NOMO-1 (cell line): ENCODE results near the gene ZC3H13.

Experiments used
- DNase-seq, 2 experiments: peaks; one replicate each; lab custom pipeline; 2025; ENCODE audit not compliant: unreplicated experiment in 2 of 2; lab: John Stamatoyannopoulos, UW

The ZC3H13 gene

GRCh38 chr13:46052319-46053161 is at the start of gene ZC3H13:
ZC3H13 (minus strand) TSS chr13:46052746; CDS start chr13:46045507, 7,239 bp downstream.
- DNase-seq, result peak; percentile 94

- DNase-seq, result no peak
Observed at GRCh38 chr13:46102255-46102605, 49.7 kb upstream of the ZC3H13 start.

GRCh38 chr13:46101484-46102254 is 49.1 kb upstream of the ZC3H13 start:
- DNase-seq, result peak; percentile 50 to 56

- no peak for DNase-seq
Observed at GRCh38 chr13:46101002-46101401, 48.5 kb upstream of the ZC3H13 start.

- DNase-seq, result peak; percentile 73 to 87
Observed at GRCh38 chr13:46100191-46100815, 47.8 kb upstream of the ZC3H13 start.

- DNase-seq, result no peak
Observed at GRCh38 chr13:46097663-46098062, 45.1 kb upstream of the ZC3H13 start.

GRCh38 chr13:46097015-46097414 is 44.5 kb upstream of the ZC3H13 start:
- DNase-seq, result no peak

- no peak for DNase-seq
Observed at GRCh38 chr13:46094478-46094877, 41.9 kb upstream of the ZC3H13 start.

DNA sequence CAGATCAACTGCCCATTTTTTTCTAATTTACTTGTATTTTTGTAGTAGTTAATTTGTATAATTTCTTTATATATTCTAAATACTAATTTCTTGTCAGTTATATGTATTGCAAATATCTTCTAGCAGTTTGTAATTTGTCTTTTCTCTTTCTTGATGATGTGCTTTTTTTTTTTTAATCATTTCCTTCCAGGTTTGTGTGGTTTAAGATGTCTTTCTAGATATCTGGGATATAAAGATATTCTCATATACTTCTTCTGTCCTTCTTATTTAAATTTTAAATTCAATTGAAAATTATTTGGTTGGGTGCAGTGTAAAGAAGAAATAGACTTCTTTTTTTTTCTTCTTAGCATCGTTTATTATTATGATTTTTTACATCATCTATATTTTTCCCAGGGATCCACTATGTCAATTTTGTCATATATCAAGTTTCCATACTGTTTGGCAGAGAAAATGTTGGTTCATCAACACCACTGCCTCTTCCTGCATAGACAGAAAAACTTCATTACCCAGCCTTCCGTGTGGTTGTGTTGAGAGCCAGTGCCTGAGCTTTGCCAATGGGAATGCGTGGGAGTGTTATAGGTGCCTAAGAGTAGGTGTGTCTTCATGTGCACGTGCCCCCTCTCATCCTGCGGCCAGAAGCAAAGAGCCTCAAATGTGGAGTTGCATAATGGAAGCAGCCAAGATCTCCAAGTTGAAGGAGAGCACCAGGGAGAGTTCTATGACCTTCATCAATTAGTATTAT is 36.4 kb upstream of the ZC3H13 start:
- DNase-seq, result no peak

- no peak for DNase-seq
Observed at GRCh38 chr13:46087481-46087880, 34.9 kb upstream of the ZC3H13 start.

DNA sequence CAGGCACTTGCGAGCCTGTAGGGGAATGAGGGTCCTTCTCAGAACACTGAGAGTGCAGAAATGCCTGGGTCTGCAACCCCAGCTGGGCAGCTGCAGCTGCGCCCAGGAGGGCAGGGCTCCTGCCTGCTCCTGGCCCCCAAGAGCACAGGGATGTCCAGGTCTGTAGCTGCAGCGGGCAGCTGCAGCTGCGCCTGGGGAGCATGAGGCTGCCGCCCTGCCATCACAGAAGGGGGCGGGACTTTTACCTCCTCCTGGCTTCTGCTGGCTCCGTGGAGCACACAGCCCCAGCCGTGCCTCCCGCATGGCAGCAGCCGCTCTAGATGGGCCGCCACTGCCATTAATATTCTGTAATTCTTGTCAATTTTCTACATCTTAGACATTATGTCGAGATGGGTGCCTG is 34.4 kb upstream of the ZC3H13 start:
- no peak for DNase-seq

DNA sequence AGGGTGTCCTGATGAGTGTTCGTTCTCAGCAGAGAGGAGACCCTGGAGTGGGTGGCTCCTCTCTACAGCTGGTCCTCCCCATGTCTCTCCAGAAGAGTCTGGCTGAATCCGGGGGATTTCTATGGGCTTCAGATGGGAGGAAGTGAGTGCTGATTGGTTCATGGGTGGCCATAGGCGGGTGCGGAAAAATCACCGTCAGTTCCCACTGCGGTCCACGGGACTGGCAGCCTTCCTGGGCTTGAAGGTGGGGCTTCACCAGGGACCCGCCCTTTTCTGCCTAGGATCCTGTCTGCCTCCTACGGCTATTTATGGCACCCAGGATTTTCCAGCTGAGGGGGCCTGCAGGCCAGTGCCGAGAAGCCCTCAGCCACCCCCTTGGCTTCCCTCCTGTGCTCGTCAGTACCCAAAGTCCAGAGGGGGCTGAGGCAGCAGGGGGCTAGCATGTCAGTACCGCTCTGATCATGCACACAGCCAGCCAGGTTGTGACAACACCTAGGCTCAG is 33.9 kb upstream of the ZC3H13 start:
- DNase-seq, result no peak

DNA sequence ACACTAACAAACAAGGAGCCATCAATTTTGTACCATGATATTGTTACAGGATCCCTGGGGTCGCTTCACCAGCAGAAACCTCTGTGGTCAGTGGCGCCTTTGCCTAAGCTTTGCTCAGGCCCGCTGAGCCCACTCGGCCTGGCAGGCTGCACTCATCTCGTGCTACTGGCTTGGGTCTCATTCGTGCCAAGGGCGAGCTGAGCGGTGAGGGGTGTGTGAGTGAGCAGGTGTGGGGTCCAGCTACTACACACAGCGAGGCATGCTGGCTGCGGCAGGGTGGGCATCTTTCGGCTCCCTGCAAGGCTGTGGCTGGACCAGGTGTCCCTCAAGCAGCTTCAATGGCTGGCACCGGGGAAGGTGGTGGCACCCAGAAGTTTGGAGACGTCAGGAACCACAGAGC is 33.2 kb upstream of the ZC3H13 start:
- DNase-seq, result no peak

DNA sequence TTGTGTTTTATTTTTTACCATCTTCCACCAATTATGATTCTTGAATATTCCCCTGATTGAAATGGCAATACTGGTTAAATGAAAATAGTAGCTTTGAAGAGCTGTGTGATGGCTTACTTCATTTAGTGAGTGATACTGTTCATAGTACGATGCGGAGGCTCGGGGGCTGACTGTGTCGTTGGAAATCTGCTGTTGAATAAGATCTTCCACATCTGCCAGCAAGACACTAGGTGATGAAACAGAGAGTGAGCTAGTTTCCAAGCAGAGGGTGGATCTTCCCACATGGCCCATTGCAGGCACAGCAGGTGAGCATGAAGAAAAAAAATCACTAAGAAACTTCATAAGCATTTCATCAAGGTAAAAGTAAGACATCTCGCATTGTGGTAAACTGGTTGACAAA is 29.8 kb upstream of the ZC3H13 start:
- DNase-seq, result no peak

DNA sequence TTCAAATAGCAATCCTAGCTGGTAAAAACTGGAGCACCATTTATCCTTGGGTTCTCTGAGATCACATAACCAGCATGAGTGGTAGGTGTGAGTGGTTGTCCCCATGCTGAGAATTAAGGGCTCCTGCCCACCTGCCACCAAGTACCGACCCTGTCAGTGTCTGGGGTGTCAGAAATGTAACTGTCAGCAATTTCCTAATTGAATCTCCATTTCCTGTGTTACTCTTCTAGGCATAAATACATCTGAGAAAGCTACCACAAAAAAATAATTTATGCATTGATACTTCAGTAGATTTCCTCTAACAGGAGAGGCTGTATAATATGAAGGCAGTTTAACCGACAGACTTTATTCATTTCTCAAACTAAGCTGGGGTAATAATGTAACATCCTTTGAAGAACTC is 27.2 kb upstream of the ZC3H13 start:
- DNase-seq, result no peak

DNA sequence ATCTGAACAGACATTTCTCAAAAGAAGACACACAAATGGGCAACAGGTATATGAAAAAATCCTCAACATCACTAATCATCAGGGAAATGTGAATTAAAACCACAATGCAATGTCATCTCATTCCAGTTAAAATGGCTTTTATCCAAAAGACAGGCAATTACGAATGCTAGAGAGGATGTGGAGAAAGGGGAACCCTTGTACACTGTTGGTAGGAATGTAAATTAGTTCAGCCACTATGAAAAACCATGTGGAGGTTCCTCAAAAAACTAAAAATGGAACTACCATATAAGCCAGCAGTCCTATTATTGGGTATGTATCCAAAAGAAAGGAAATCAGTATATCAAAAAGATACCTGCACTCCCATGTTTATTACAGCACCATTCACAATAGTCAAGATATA is 24.7 kb upstream of the ZC3H13 start:
- DNase-seq, result no peak

DNA sequence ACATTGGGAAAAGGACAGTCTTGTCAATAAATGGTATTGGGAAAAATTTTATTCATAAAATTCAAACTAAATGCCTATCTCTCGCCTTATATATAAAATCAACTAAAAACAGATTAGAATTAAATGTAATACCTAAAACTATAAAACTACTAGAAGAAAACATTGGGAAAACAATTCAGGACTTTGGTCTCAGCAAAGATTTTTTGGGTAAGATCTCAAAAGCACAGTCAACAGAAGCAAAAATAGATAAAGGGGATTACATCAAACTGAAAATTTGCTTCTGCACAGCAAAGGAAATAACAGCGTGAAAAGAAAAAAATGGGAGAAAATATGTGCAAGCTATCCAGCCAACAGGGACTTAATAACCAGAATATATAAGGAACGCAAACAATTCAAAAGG is 24.3 kb upstream of the ZC3H13 start:
- DNase-seq, result no peak

- no peak for DNase-seq
Observed at GRCh38 chr13:46075811-46076210, 23.3 kb upstream of the ZC3H13 start.

DNA sequence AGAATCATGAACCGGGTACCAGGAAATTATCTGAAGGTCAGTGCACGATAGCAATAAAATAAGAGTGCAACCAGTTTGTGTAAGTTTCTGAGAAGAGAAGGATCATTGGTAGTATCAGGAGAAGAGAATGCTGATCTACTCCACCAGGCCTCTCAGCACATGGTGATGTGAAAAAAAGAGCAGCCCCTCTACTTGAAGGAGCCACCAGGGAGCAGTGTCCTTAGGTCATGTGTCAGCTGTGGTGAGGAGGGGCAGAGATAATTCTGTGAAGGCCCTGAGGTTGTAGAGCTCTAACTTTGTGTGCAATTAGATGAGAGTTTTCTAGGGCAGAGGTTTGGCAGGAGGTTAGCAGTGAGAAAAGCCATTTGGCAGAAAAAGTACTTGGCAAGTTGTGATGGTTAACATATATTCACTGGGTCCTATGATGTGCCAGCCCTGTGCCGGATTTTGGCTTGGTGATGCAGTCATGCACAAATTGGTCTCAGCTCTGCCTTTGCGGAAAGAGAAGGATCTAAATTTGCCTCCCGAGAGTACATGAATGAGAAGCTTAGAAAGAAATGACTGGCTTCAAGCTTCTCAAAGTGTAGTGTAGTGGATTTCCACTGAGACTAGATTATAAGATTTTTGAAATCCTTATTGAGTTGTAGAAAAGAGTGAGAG is 19.2 kb upstream of the ZC3H13 start:
- DNase-seq, result no peak

DNA sequence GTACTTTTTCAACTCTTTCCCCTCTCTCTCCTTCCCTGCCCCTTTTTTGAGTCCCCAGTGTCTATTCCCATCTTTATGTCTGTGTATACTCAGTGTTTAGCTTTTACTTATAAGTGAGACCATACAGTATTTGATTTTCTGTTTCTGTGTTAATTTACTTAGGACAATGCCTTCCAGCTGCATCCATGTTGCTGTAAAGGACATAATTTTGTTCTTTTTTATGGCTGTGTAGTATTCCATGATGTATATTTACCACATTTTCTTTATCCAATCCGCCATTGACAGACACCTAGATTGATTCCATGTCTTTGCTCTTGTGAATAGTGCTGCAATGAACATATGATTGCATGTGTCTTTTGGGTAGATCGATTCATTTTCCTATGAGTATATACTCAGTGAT is 10.7 kb upstream of the ZC3H13 start:
- no peak for DNase-seq
